ENCODE results near the gene CTNNAL1.

The CTNNAL1 gene

GRCh38 chr9:109026306-109026705 is 13.0 kb upstream of the CTNNAL1 start:
- no peak for DNase-seq

GRCh38 chr9:109022873-109023272 is 9.6 kb upstream of the CTNNAL1 start:
- no peak for DNase-seq

- no peak for DNase-seq
These were observed 7.5 kb upstream of the CTNNAL1 start for GRCh38 chr9:109020581-109021511.

GRCh38 chr9:109020113-109020512 is 6.8 kb upstream of the CTNNAL1 start:
- no peak for DNase-seq

GRCh38 chr9:109019420-109019819 is 6.1 kb upstream of the CTNNAL1 start:
- no peak for DNase-seq

GRCh38 chr9:109017493-109017892 is 4.2 kb upstream of the CTNNAL1 start:
- no peak for DNase-seq

- no peak for DNase-seq
These were observed 3.8 kb upstream of the CTNNAL1 start for GRCh38 chr9:109017061-109017460.

- DNase-seq, result no peak
These were observed 2.8 kb upstream of the CTNNAL1 start for GRCh38 chr9:109016132-109016531.

GRCh38 chr9:109014608-109015280 is 1.4 kb upstream of the CTNNAL1 start:
- no peak for DNase-seq

GRCh38 chr9:109013679-109014607 is 644 bp upstream of the CTNNAL1 start:
- DNase-seq, result no peak

GRCh38 chr9:109012009-109012875 is 1.1 kb downstream of the CTNNAL1 start:
- peak; percentile 51 for DNase-seq

GRCh38 chr9:109011231-109011671 is 2.0 kb downstream of the CTNNAL1 start:
- DNase-seq, result no peak

- peak; percentile 72 for DNase-seq
These were observed 2.6 kb downstream of the CTNNAL1 start for GRCh38 chr9:109010746-109011145.

- DNase-seq, result no peak
These were observed 7.6 kb downstream of the CTNNAL1 start for GRCh38 chr9:109005678-109006077.

- DNase-seq, result no peak
These were observed 10.2 kb downstream of the CTNNAL1 start for GRCh38 chr9:109003116-109003515.

GRCh38 chr9:109002141-109002540 is 11.2 kb downstream of the CTNNAL1 start:
- DNase-seq, result no peak

- peak; percentile 10 for DNase-seq
These were observed 12.0 kb downstream of the CTNNAL1 start for GRCh38 chr9:109001275-109001676.

GRCh38 chr9:108997112-108997511 is 16.2 kb downstream of the CTNNAL1 start:
- DNase-seq, result no peak

GRCh38 chr9:108996643-108997042 is 16.7 kb downstream of the CTNNAL1 start:
- no peak for DNase-seq

GRCh38 chr9:108994695-108995094 is 18.6 kb downstream of the CTNNAL1 start:
- DNase-seq, result no peak

GRCh38 chr9:108991479-108991878 is 21.8 kb downstream of the CTNNAL1 start:
- no peak for DNase-seq

- DNase-seq, result no peak
These were observed 29.4 kb downstream of the CTNNAL1 start for GRCh38 chr9:108983885-108984284.

All from CD4-positive, alpha-beta T cell treated with Interleukin-4 for 4 hours (primary cell).